ENCODE data around the gene DNTT. TPM values are rescaled to one million over a fixed set of nuclear protein-coding genes. Genes with fewer than 3 reads are reported as not detected.

DNTT gene
- polyA plus RNA-seq, 1 donor (not counting 4 experiments of a cell fraction or from before 2014, with no cell fraction given), result not detected

GRCh38 chr10:96378741-96379140 is 74.5 kb downstream of the DNTT start:
- no peak overlapping the region for H3K27ac ChIP-seq (ENCODE audit: control insufficient read depth, insufficient read depth, low read length)
- H3K9me3 ChIP-seq (ENCODE audit: control insufficient read depth, low read depth, low read length), result no peaks in the 10 kb centered on the region
- no peaks in the 10 kb centered on the region for H3K79me2 ChIP-seq (ENCODE audit: control insufficient read depth, insufficient read depth, low read length)
- H3K4me1 ChIP-seq (ENCODE audit: control insufficient read depth, extremely low read depth, insufficient read depth, low read length), result peaks cover 7% of the 10 kb centered on the region
- H3K4me2 ChIP-seq (ENCODE audit: control insufficient read depth, extremely low read depth, insufficient read depth, low read depth, low read length), result no peak overlapping the region
- H2AFZ ChIP-seq (ENCODE audit: control insufficient read depth, low read length), result no peak overlapping the region
- no peaks in the 10 kb centered on the region for H3K9me1 ChIP-seq (ENCODE audit: control insufficient read depth, extremely low read depth, insufficient read depth, low read length)
- FAIRE-seq, result no peak
- dilution Hi-C loops (cut with MboI; ENCODE audit: extremely low pct_ligation_motif_present, low sequenced_read_pairs), result no loop called here
- TF ChIP-seq, protein P1, sequence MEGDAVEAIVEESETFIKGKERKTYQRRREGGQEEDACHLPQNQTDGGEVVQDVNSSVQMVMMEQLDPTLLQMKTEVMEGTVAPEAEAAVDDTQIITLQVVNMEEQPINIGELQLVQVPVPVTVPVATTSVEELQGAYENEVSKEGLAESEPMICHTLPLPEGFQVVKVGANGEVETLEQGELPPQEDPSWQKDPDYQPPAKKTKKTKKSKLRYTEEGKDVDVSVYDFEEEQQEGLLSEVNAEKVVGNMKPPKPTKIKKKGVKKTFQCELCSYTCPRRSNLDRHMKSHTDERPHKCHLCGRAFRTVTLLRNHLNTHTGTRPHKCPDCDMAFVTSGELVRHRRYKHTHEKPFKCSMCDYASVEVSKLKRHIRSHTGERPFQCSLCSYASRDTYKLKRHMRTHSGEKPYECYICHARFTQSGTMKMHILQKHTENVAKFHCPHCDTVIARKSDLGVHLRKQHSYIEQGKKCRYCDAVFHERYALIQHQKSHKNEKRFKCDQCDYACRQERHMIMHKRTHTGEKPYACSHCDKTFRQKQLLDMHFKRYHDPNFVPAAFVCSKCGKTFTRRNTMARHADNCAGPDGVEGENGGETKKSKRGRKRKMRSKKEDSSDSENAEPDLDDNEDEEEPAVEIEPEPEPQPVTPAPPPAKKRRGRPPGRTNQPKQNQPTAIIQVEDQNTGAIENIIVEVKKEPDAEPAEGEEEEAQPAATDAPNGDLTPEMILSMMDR (optimal IDR thresholded peaks at IDR 0.05 in 1 of 3, IDR thresholded peaks at IDR 0.05 in 1 of 3, conservative IDR thresholded peaks at IDR 0.05 in 1 of 3; ENCODE audit: extremely low read depth in 1 of 3, insufficient read depth in 2 of 3, low read length in 3 of 3), result no peak
- no peak for TF ChIP-seq EZH2 (IDR thresholded peaks at IDR 0.05; ENCODE audit: low read length)
- no peaks in the 10 kb centered on the region for H4K20me1 ChIP-seq (ENCODE audit: control insufficient read depth, extremely low read depth, insufficient read depth, low read length)
- H3K4me3 ChIP-seq (ENCODE audit: control insufficient read depth in 2 of 3, extremely low read depth in 1 of 3, insufficient read depth in 2 of 3, low read depth in 1 of 3, low read length in 3 of 3), result no peak overlapping the region
- H3K36me3 ChIP-seq (ENCODE audit: control insufficient read depth in 2 of 2, extremely low read depth in 1 of 2, insufficient read depth in 2 of 2, low read length in 2 of 2), result no peaks in the 10 kb centered on the region
- H3K27me3 ChIP-seq (ENCODE audit: control insufficient read depth, extremely low read depth, insufficient read depth, low read length), result peaks cover 5% of the 10 kb centered on the region
- H3K9ac ChIP-seq (ENCODE audit: control insufficient read depth, extremely low read depth, insufficient read depth, low read length), result no peak overlapping the region
- no peak for DNase-seq (ENCODE audit: low read depth, low spot score)

GRCh38 chr10:96379758-96380157 is 75.5 kb downstream of the DNTT start:
- H2AFZ ChIP-seq (ENCODE audit: control insufficient read depth, low read length), result no peak overlapping the region
- H3K9ac ChIP-seq (ENCODE audit: control insufficient read depth, extremely low read depth, insufficient read depth, low read length), result no peak overlapping the region
- H4K20me1 ChIP-seq (ENCODE audit: control insufficient read depth, extremely low read depth, insufficient read depth, low read length), result no peaks in the 10 kb centered on the region
- no peaks in the 10 kb centered on the region for H3K9me3 ChIP-seq (ENCODE audit: control insufficient read depth, low read depth, low read length)
- no peak overlapping the region for H3K4me3 ChIP-seq (ENCODE audit: control insufficient read depth in 2 of 3, extremely low read depth in 1 of 3, insufficient read depth in 2 of 3, low read depth in 1 of 3, low read length in 3 of 3)
- dilution Hi-C loops (cut with MboI; ENCODE audit: extremely low pct_ligation_motif_present, low sequenced_read_pairs), result no loop called here
- no peaks in the 10 kb centered on the region for H3K9me1 ChIP-seq (ENCODE audit: control insufficient read depth, extremely low read depth, insufficient read depth, low read length)
- no peak for DNase-seq (ENCODE audit: low read depth, low spot score)
- H3K79me2 ChIP-seq (ENCODE audit: control insufficient read depth, insufficient read depth, low read length), result no peaks in the 10 kb centered on the region
- H3K27ac ChIP-seq (ENCODE audit: control insufficient read depth, insufficient read depth, low read length), result no peak overlapping the region
- H3K36me3 ChIP-seq (ENCODE audit: control insufficient read depth in 2 of 2, extremely low read depth in 1 of 2, insufficient read depth in 2 of 2, low read length in 2 of 2), result no peaks in the 10 kb centered on the region
- H3K27me3 ChIP-seq (ENCODE audit: control insufficient read depth, extremely low read depth, insufficient read depth, low read length), result peaks cover 8% of the 10 kb centered on the region
- no peak overlapping the region for H3K4me2 ChIP-seq (ENCODE audit: control insufficient read depth, extremely low read depth, insufficient read depth, low read depth, low read length)
- FAIRE-seq, result no peak
- no peak for TF ChIP-seq EZH2 (IDR thresholded peaks at IDR 0.05; ENCODE audit: low read length)
- TF ChIP-seq, protein P1 (optimal IDR thresholded peaks at IDR 0.05 in 1 of 3, IDR thresholded peaks at IDR 0.05 in 1 of 3, conservative IDR thresholded peaks at IDR 0.05 in 1 of 3; ENCODE audit: extremely low read depth in 1 of 3, insufficient read depth in 2 of 3, low read length in 3 of 3), result no peak
- peaks cover 7% of the 10 kb centered on the region for H3K4me1 ChIP-seq (ENCODE audit: control insufficient read depth, extremely low read depth, insufficient read depth, low read length)
